ENCODE results near the gene PIEZO1. TPM values are rescaled to one million over a fixed set of nuclear protein-coding genes. Genes with fewer than 3 reads are reported as not detected.

PIEZO1 gene
- total and polyA plus RNA-seq, 2 experiments from 2014 or later, result 30.4 to 70.1 TPM

GRCh38 chr16:88834670-88835069 is 49.6 kb upstream of the PIEZO1 start:
- Mint-ChIP-seq H3K27me3 (ENCODE audit: insufficient read depth, low read depth, poor library complexity) (peaks cover 7% of the 10 kb centered on the region), H3K9me3 (no peaks in the 10 kb centered on the region), H3K4me3 (no peak overlapping the region), H3K4me1 (no peaks in the 10 kb centered on the region), H3K27ac (no peak overlapping the region), H3K36me3 (ENCODE audit: low read depth) (peaks cover 4% of the 10 kb centered on the region; the same call in 2 of the 3 replicates)
- H3K27ac ChIP-seq (ENCODE audit: low read depth), result no peak overlapping the region
- H3F3A ChIP-seq (replicated peaks; ENCODE audit: low read depth), result no peaks in the 10 kb centered on the region
- H3K27me3 ChIP-seq (ENCODE audit: insufficient read depth), result no peaks in the 10 kb centered on the region
- no peak overlapping the region for H3K4me3 ChIP-seq
- no peaks in the 10 kb centered on the region for H4K20me1 ChIP-seq (replicated peaks; ENCODE audit: insufficient read depth)
- H3K4me2 ChIP-seq, result no peak overlapping the region
- no peak overlapping the region for H2AFZ ChIP-seq
- H3K4me1 ChIP-seq (ENCODE audit: insufficient read depth), result no peaks in the 10 kb centered on the region
- no peak for DNase-seq (ENCODE audit: low spot score)
- H3K9me2 ChIP-seq (ENCODE audit: insufficient read depth), result no peaks in the 10 kb centered on the region
- H3K36me3 ChIP-seq (ENCODE audit: insufficient read depth), result no peaks in the 10 kb centered on the region
- ATAC-seq, result no peak
- H3K79me2 ChIP-seq (replicated peaks; ENCODE audit: insufficient read depth), result no peaks in the 10 kb centered on the region
- TF ChIP-seq STAT1 (IDR thresholded peaks at IDR 0.05; ENCODE audit: unreplicated experiment) (no peak), ETS1 (IDR thresholded peaks at IDR 0.05) (no peak), POLR2AphosphoS5 (IDR thresholded peaks at IDR 0.05; ENCODE audit: low read depth) (no peak), ZNF462 (CRISPR knock-in tag; IDR thresholded peaks at IDR 0.05) (no peak), EZH2 (IDR thresholded peaks at IDR 0.05; ENCODE audit: low read depth, unreplicated experiment) (no peak), CREB1 (CRISPR knock-in tag; IDR thresholded peaks at IDR 0.05; ENCODE audit: low read depth) (no peak), NANOG (IDR thresholded peaks at IDR 0.05; ENCODE audit: borderline replicate concordance) (no peak), REST (IDR thresholded peaks at IDR 0.05; ENCODE audit: unreplicated experiment) (no peak), EZH2phosphoT487 (IDR thresholded peaks at IDR 0.05; ENCODE audit: unreplicated experiment) (no peak), ZNF114 (CRISPR knock-in tag; IDR thresholded peaks at IDR 0.05) (no peak), JUNB (IDR thresholded peaks at IDR 0.05; ENCODE audit: unreplicated experiment) (no peak), CTCF (conservative IDR thresholded peaks at IDR 0.05; ENCODE audit: low read depth in 2 of 2) (no peak), ZNF331 (CRISPR knock-in tag; IDR thresholded peaks at IDR 0.05; ENCODE audit: low read depth) (no peak)

Measured in GM23338 (cell line).